ENCODE measurements around the gene PLOD3.

The PLOD3 gene

GRCh38 chr7:101240226-101241014 lies 23.0 kb upstream of the PLOD3 start:
- no peak for DNase-seq
- in situ Hi-C loops (cut with HindIII; ENCODE audit: low pct_ligation_motif_present, low pct_unique_long_range_greater_than_20kb, low sequenced_read_pairs) = no loop called here

- DNase-seq = no peak
- in situ Hi-C loops (cut with HindIII; ENCODE audit: low pct_ligation_motif_present, low pct_unique_long_range_greater_than_20kb, low sequenced_read_pairs) = no loop called here
Observed at GRCh38 chr7:101239951-101240220, 22.5 kb upstream of the PLOD3 start.

GRCh38 chr7:101239191-101239950 lies 22.0 kb upstream of the PLOD3 start:
- no peak for DNase-seq
- in situ Hi-C loops (cut with HindIII; ENCODE audit: low pct_ligation_motif_present, low pct_unique_long_range_greater_than_20kb, low sequenced_read_pairs) = no loop called here

- in situ Hi-C loops (cut with HindIII; ENCODE audit: low pct_ligation_motif_present, low pct_unique_long_range_greater_than_20kb, low sequenced_read_pairs) = no loop called here
- no peak for DNase-seq
Observed at GRCh38 chr7:101238226-101239182, 21.1 kb upstream of the PLOD3 start.

- DNase-seq = no peak
- in situ Hi-C loops (cut with HindIII; ENCODE audit: low pct_ligation_motif_present, low pct_unique_long_range_greater_than_20kb, low sequenced_read_pairs) = no loop called here
Observed at GRCh38 chr7:101237206-101238067, 20.1 kb upstream of the PLOD3 start, which contains the start of gene CLDN15. TSS of gene CLDN15 (minus strand) at chr7:101237802. CDS start at chr7:101237581, 221 bp downstream.

- in situ Hi-C loops (cut with HindIII; ENCODE audit: low pct_ligation_motif_present, low pct_unique_long_range_greater_than_20kb, low sequenced_read_pairs) = no loop called here
- no peak for DNase-seq
Observed at GRCh38 chr7:101236292-101236835, 19.0 kb upstream of the PLOD3 start.

- no peak for DNase-seq
- in situ Hi-C loops (cut with HindIII; ENCODE audit: low pct_ligation_motif_present, low pct_unique_long_range_greater_than_20kb, low sequenced_read_pairs) = no loop called here
Observed at GRCh38 chr7:101235522-101235921, 18.1 kb upstream of the PLOD3 start.

- in situ Hi-C loops (cut with HindIII; ENCODE audit: low pct_ligation_motif_present, low pct_unique_long_range_greater_than_20kb, low sequenced_read_pairs) = no loop called here
- DNase-seq = peak; percentile 50
Observed at GRCh38 chr7:101235050-101235449, 17.7 kb upstream of the PLOD3 start.

GRCh38 chr7:101234636-101235035 lies 17.3 kb upstream of the PLOD3 start:
- no peak for DNase-seq
- in situ Hi-C loops (cut with HindIII; ENCODE audit: low pct_ligation_motif_present, low pct_unique_long_range_greater_than_20kb, low sequenced_read_pairs) = no loop called here

- in situ Hi-C loops (cut with HindIII; ENCODE audit: low pct_ligation_motif_present, low pct_unique_long_range_greater_than_20kb, low sequenced_read_pairs) = no loop called here
- DNase-seq = no peak
Observed at GRCh38 chr7:101233907-101234547, 16.6 kb upstream of the PLOD3 start.

- peak; percentile 49 for DNase-seq
- in situ Hi-C loops (cut with HindIII; ENCODE audit: low pct_ligation_motif_present, low pct_unique_long_range_greater_than_20kb, low sequenced_read_pairs) = no loop called here
Observed at GRCh38 chr7:101232141-101232850, 14.9 kb upstream of the PLOD3 start.

GRCh38 chr7:101231644-101232043 lies 14.3 kb upstream of the PLOD3 start:
- peak; percentile 40 for DNase-seq
- in situ Hi-C loops (cut with HindIII; ENCODE audit: low pct_ligation_motif_present, low pct_unique_long_range_greater_than_20kb, low sequenced_read_pairs) = no loop called here

- in situ Hi-C loops (cut with HindIII; ENCODE audit: low pct_ligation_motif_present, low pct_unique_long_range_greater_than_20kb, low sequenced_read_pairs) = no loop called here
- no peak for DNase-seq
Observed at GRCh38 chr7:101226721-101227120, 9.3 kb upstream of the PLOD3 start.

- DNase-seq = no peak
- in situ Hi-C loops (cut with HindIII; ENCODE audit: low pct_ligation_motif_present, low pct_unique_long_range_greater_than_20kb, low sequenced_read_pairs) = no loop called here
Observed at GRCh38 chr7:101225650-101226049, 8.3 kb upstream of the PLOD3 start.

- in situ Hi-C loops (cut with HindIII; ENCODE audit: low pct_ligation_motif_present, low pct_unique_long_range_greater_than_20kb, low sequenced_read_pairs) = no loop called here
- no peak for DNase-seq
Observed at GRCh38 chr7:101223528-101223927, 6.1 kb upstream of the PLOD3 start.

- in situ Hi-C loops (cut with HindIII; ENCODE audit: low pct_ligation_motif_present, low pct_unique_long_range_greater_than_20kb, low sequenced_read_pairs) = no loop called here
- DNase-seq = no peak
Observed at GRCh38 chr7:101222275-101222830, 5.0 kb upstream of the PLOD3 start.

- in situ Hi-C loops (cut with HindIII; ENCODE audit: low pct_ligation_motif_present, low pct_unique_long_range_greater_than_20kb, low sequenced_read_pairs) = no loop called here
- DNase-seq = no peak
Observed at GRCh38 chr7:101220295-101220694, 2.9 kb upstream of the PLOD3 start.

Measured in ACHN (cell line).